Fibroblast of the aortic adventitia (primary cell): ENCODE data around the gene MPP3. TPM values are rescaled to one million over a fixed set of nuclear protein-coding genes. Genes with fewer than 3 reads are reported as not detected.

Experiments used
- DNase-seq: peaks from one replicate; pipeline ENCODE4 v3.0.0-alpha.2; 2010; ENCODE audit warnings: low read depth
- H3K4me3 ChIP-seq: 2 replicates; pipeline ENCODE4 v1.5.1; 2011; ENCODE audit warnings: low read depth, mild to moderate bottlenecking, control low read depth, low read length, moderate library complexity
- CTCF ChIP-seq: IDR thresholded peaks from 2 replicates; pipeline ENCODE4 v1.5.1; 2011; ENCODE audit warnings: mild to moderate bottlenecking, low read length, control low read depth, inconsistent platforms; ENCODE audit not compliant: insufficient read depth
- total RNA-seq: library from RNA; depleted of rRNA; stranded (reverse); fragments of >200 nt; gene quantifications from 2 replicates; pipeline ENCODE4 v1.2.3, GENCODE V29; 2012; ENCODE audit warnings: low replicate concordance

Gene MPP3
- total RNA-seq, 1 donor, result 9.6 TPM

- no peak for TF ChIP-seq CTCF
- no peak for DNase-seq
- no peak overlapping the region for H3K4me3 ChIP-seq
Observed at GRCh38 chr17:43853546-43853945, 20.6 kb upstream of the MPP3 start.

- H3K4me3 ChIP-seq, result no peak overlapping the region
- no peak for DNase-seq
- no peak for TF ChIP-seq CTCF
Observed at GRCh38 chr17:43852571-43852970, 19.6 kb upstream of the MPP3 start.

- no peak for TF ChIP-seq CTCF
- DNase-seq, result no peak
Observed at GRCh38 chr17:43849116-43849515, 16.2 kb upstream of the MPP3 start.

GRCh38 chr17:43848601-43849000 lies 15.7 kb upstream of the MPP3 start:
- no peak for TF ChIP-seq CTCF
- no peak overlapping the region for H3K4me3 ChIP-seq
- DNase-seq, result no peak

More at GRCh38 chr17:43849116-43849515, 16.2 kb upstream of the MPP3 start:
- no peak overlapping the region for H3K4me3 ChIP-seq

- H3K4me3 ChIP-seq, result no peak within 1 kb of the TSS
- DNase-seq, result no peak
- TF ChIP-seq CTCF, result no peak
Observed at GRCh38 chr17:43846963-43847371, 14.0 kb upstream of the MPP3 start, which contains the start of gene CD300LG. Gene CD300LG (plus strand): TSS chr17:43847176. CDS start chr17:43847217, 41 bp downstream.

GRCh38 chr17:43846221-43846712 lies 13.3 kb upstream of the MPP3 start:
- TF ChIP-seq CTCF, result peak; percentile 100
- peak; percentile 79 for DNase-seq
- H3K4me3 ChIP-seq, result no peak overlapping the region

GRCh38 chr17:43845766-43846165 lies 12.8 kb upstream of the MPP3 start:
- H3K4me3 ChIP-seq, result no peak overlapping the region
- DNase-seq, result no peak
- no peak for TF ChIP-seq CTCF
